Endothelial cell of umbilical vein (primary cell): ENCODE results near the gene FXYD6.

ENCODE experiments used
- POLR2A ChIP-seq: IDR thresholded peaks from 2 replicates; pipeline ENCODE4 v1.6.1; 2012; ENCODE audit warnings: low read depth, mild to moderate bottlenecking, control low read depth, low read length
- POLR2AphosphoS5 ChIP-seq: IDR thresholded peaks from 2 replicates; pipeline ENCODE4 v1.6.1; 2012; ENCODE audit warnings: low read depth, mild to moderate bottlenecking, control low read depth, low read length, moderate library complexity; ENCODE audit not compliant: insufficient read depth
- TF ChIP-seq, protein P1 (sequence below), 2 donors: IDR thresholded peaks; 1 replicate in 1 of 2; 2 replicates in 1 of 2; pipeline ENCODE4 v1.5.1; 2011; ENCODE audit warnings: low read length in 2 of 2, mild to moderate bottlenecking in 2 of 2, moderate library complexity in 2 of 2, control low read depth in 1 of 2, inconsistent platforms in 1 of 2, low read depth in 1 of 2; ENCODE audit not compliant: insufficient read depth in 1 of 2; ENCODE audit errors: extremely low read depth in 1 of 2
- TF ChIP-seq, protein P2 (sequence below): IDR thresholded peaks from 2 replicates; pipeline ENCODE4 v1.6.1; 2011; ENCODE audit not compliant: insufficient read depth, insufficient read length

DNA sequence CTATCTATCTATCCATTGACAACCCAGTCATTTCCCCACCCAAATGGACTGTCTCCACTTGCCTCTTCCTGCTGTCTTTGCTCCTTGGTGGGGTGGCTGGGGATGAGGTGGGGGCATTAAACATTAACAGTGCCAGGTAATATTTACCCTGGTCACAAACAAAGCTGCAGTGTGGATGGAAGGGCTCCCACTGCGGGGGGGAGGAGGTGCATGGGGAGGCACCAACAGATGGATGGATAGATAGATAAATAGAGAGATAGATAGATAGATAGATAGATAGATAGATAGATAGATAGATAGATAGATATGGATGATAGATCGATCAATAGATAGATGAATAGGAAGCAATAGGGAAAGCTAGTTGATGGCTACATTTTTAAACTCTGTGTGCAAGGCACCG lies 49.6 kb downstream of the FXYD6 start:
- TF ChIP-seq, protein P1, sequence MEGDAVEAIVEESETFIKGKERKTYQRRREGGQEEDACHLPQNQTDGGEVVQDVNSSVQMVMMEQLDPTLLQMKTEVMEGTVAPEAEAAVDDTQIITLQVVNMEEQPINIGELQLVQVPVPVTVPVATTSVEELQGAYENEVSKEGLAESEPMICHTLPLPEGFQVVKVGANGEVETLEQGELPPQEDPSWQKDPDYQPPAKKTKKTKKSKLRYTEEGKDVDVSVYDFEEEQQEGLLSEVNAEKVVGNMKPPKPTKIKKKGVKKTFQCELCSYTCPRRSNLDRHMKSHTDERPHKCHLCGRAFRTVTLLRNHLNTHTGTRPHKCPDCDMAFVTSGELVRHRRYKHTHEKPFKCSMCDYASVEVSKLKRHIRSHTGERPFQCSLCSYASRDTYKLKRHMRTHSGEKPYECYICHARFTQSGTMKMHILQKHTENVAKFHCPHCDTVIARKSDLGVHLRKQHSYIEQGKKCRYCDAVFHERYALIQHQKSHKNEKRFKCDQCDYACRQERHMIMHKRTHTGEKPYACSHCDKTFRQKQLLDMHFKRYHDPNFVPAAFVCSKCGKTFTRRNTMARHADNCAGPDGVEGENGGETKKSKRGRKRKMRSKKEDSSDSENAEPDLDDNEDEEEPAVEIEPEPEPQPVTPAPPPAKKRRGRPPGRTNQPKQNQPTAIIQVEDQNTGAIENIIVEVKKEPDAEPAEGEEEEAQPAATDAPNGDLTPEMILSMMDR (IDR thresholded peaks at IDR 0.05; ENCODE audit: extremely low read depth in 1 of 2, insufficient read depth in 1 of 2, low read depth in 1 of 2, low read length in 2 of 2): no peak
- TF ChIP-seq, protein P2, sequence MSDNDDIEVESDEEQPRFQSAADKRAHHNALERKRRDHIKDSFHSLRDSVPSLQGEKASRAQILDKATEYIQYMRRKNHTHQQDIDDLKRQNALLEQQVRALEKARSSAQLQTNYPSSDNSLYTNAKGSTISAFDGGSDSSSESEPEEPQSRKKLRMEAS: no peak
- no peak for TF ChIP-seq POLR2A
- TF ChIP-seq POLR2AphosphoS5: no peak
